Activated CD8-positive, alpha-beta T cell treated with anti-CD3 and anti-CD28 coated beads for 36 hours (primary cell): Measurements from ENCODE around the gene PGGHG. TPM values are rescaled to one million over a fixed set of nuclear protein-coding genes. Genes with fewer than 3 reads are reported as not detected.
A peak's percentile ranks its signal among the peaks of the same experiment; 100 is the strongest.
"Not testable (repeated sequence)": the region's sequence is repeated elsewhere in the genome, so short reads cannot be mapped to it uniquely, and the experiment has no call there.

Experiments
- ATAC-seq: fragments of 200-7000 bp; cut with Tn5 transposase; one replicate; pipeline ENCODE4 v1.10.0; 2021; ENCODE audit warnings: mild to moderate bottlenecking, moderate library complexity
- CTCF ChIA-PET: fragments of 350-600 bp; sonication (Branson Sonifier 250); formaldehyde crosslinking; loops from one replicate; lab custom pipeline; 2021; ENCODE audit warnings: antibody characterized with exemption; lab: Charles Lee
- POLR2A ChIA-PET: fragments of 350-600 bp; sonication (Branson Sonifier 250); formaldehyde crosslinking; loops from one replicate; lab custom pipeline; 2021; ENCODE audit warnings: antibody characterized with exemption; lab: Charles Lee
- DNase-seq: peaks from one replicate; pipeline ENCODE4 v3.0.0-alpha.2; 2020
- H3K27ac Mint-ChIP-seq: one replicate; pipeline ENCODE4 v1.8.0; 2021; ENCODE audit warnings: mild to moderate bottlenecking, mixed read lengths
- H3K27me3 Mint-ChIP-seq: one replicate; pipeline ENCODE4 v1.8.0; 2021; ENCODE audit warnings: mixed read lengths
- H3K36me3 Mint-ChIP-seq: one replicate; pipeline ENCODE4 v1.8.0; 2021; ENCODE audit warnings: low read depth, mixed read lengths
- H3K4me1 Mint-ChIP-seq: one replicate; pipeline ENCODE4 v1.8.0; 2021; ENCODE audit warnings: low read depth, mixed read lengths
- H3K4me3 Mint-ChIP-seq: one replicate; pipeline ENCODE4 v1.8.0; 2021; ENCODE audit warnings: mild to moderate bottlenecking, moderate library complexity, mixed read lengths
- H3K9me3 Mint-ChIP-seq: one replicate; pipeline ENCODE4 v1.8.0; 2021; ENCODE audit warnings: mixed read lengths
- CTCF ChIP-seq: fragments of 200-600 bp; IDR thresholded peaks from one replicate; pipeline ENCODE4 v1.8.0; 2022; ENCODE audit warnings: antibody characterized with exemption, mild to moderate bottlenecking
- intact Hi-C: fragments of 100-400 bp; cut with micrococcal nuclease; formaldehyde crosslinking; loops from one replicate; pipeline ENCODE4 v1.10.0; 2022
- total RNA-seq, 2 experiments: library from RNA; stranded (reverse); gene quantifications; one replicate each; pipeline ENCODE4 v1.2.3, GENCODE V29; 2021

Gene PGGHG
- total RNA-seq, 2 experiments from 2014 or later: 298 to 308 TPM

GRCh38 chr11:312092-312816 is 23.3 kb downstream of the PGGHG start:
- CTCF ChIA-PET: interaction anchor here (0.8 to 1.7 kb wide), 8 partner anchors 9 to 61 kb away, joined by 3 to 13 read pairs (median 4); no protein-coding TSS in a partner anchor
- peak overlapping the region; percentile 91 for H3K27ac Mint-ChIP-seq
- intact Hi-C loops: loop anchor here (10.0 kb wide), 1 partner anchor 47 kb away; no protein-coding TSS in a partner anchor
- peaks cover 47% of the 10 kb centered on the region for H3K36me3 Mint-ChIP-seq
- DNase-seq (peak; percentile 65), ATAC-seq (peak; percentile 9)
- H3K4me3 Mint-ChIP-seq: peak overlapping the region; percentile 83
- no peaks in the 10 kb centered on the region for H3K9me3 Mint-ChIP-seq
- TF ChIP-seq CTCF: no peak
- peaks cover 37% of the 10 kb centered on the region for H3K4me1 Mint-ChIP-seq
- POLR2A ChIA-PET: interaction anchor here (0.6 to 2.6 kb wide), 17 partner anchors 10 to 137 kb away, joined by 3 to 18 read pairs (median 5); partner anchors contain the start of genes BET1L, IFITM5, NLRP6 and PGGHG
- no peaks in the 10 kb centered on the region for H3K27me3 Mint-ChIP-seq

DNA sequence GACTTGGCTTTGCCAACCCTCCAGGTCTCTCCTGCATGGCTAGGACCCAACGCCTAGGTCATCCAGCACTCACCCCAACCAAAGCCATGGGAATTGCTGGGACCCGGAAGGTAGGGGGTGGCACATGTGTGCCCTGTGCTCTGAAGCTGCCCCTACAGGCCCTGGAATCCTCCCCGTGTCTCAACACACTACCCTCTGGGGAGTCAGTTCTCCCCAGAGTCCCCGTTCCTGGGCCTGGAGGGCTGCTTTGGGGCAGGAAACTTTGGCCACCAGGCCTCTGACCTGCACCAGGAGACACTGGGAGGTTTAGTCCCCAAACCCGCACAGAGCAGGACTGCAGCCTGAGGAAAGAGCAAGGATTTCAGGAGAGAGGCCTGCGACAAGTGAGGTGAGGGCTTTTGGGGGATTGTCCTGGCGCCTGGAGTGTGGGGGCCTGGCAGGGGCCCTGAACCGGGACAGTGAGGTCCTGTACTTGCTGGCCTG is 24.4 kb downstream of the PGGHG start:
- Mint-ChIP-seq H3K27ac (peak overlapping the region; percentile 91), H3K4me1 (peaks cover 35% of the 10 kb centered on the region), H3K9me3 (no peaks in the 10 kb centered on the region), H3K4me3 (peak overlapping the region; percentile 83), H3K27me3 (no peaks in the 10 kb centered on the region), H3K36me3 (peaks cover 48% of the 10 kb centered on the region)
- TF ChIP-seq CTCF: no peak
- no peak for ATAC-seq
- intact Hi-C loops: loop anchor here (10.0 kb wide), 1 partner anchor 49 kb away; no protein-coding TSS in a partner anchor
- no peak for DNase-seq
- CTCF ChIA-PET: interaction anchor here (0.8 to 1.7 kb wide), 4 partner anchors 10 to 62 kb away, joined by 3 to 13 read pairs (median 4); no protein-coding TSS in a partner anchor
- POLR2A ChIA-PET: interaction anchor here (1.7 to 2.9 kb wide), 7 partner anchors 15 to 136 kb away, joined by 5 to 18 read pairs (median 11); partner anchors contain the start of genes IFITM5 and PGGHG

DNA sequence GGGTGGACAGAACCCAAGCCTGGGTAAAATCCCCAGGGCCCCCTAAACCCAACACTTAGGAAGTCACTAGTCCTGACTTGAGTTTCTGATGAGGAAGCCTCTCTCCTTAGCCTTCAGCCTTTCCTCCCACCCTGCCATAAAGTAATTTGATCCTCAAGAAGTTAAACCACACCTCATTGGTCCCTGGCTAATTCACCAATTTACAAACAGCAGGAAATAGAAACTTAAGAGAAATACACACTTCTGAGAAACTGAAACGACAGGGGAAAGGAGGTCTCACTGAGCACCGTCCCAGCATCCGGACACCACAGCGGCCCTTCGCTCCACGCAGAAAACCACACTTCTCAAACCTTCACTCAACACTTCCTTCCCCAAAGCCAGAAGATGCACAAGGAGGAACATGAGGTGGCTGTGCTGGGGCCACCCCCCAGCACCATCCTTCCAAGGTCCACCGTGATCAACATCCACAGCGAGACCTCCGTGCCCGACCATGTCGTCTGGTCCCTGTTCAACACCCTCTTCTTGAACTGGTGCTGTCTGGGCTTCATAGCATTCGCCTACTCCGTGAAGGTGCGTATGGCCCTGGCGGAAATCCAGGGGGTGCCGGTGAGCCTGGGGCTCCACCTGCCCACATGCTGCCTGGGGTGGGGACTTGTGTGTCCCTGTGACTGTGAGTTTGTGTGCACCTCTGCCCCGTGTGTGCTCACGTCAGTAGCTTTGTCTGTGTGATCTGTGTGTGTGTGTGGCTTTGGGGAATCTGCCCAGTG is 25.0 kb downstream of the PGGHG start, which contains the start of gene IFITM1:
TSS of gene IFITM1 (plus strand) at position 254 of the 767 bp plus-strand sequence. CDS start at position 385, 131 bp downstream.
- H3K4me3 Mint-ChIP-seq: peak within 1 kb of the TSS; percentile 83
- DNase-seq (peak; percentile 79), ATAC-seq (peak; percentile 45)
- peaks cover 42% of the 10 kb centered on the region for H3K36me3 Mint-ChIP-seq
- H3K27ac Mint-ChIP-seq: peak within 1 kb of the TSS; percentile 91
- H3K27me3 Mint-ChIP-seq: no peaks in the 10 kb centered on the region
- POLR2A ChIA-PET: interaction anchor here (1.7 to 4.5 kb wide), 10 partner anchors 8 to 135 kb away, joined by 6 to 47 read pairs (median 24); partner anchors contain the start of genes IFITM2, IFITM5 and PGGHG
- CTCF ChIA-PET: interaction anchor here (1.2 to 2.5 kb wide), 2 partner anchors 8 to 39 kb away, joined by 3 to 12 read pairs; no protein-coding TSS in a partner anchor
- no peak for TF ChIP-seq CTCF
- intact Hi-C loops: loop anchor here (10.0 kb wide), 1 partner anchor 49 kb away; no protein-coding TSS in a partner anchor
- peaks cover 34% of the 10 kb centered on the region for H3K4me1 Mint-ChIP-seq
- H3K9me3 Mint-ChIP-seq: no peaks in the 10 kb centered on the region

DNA sequence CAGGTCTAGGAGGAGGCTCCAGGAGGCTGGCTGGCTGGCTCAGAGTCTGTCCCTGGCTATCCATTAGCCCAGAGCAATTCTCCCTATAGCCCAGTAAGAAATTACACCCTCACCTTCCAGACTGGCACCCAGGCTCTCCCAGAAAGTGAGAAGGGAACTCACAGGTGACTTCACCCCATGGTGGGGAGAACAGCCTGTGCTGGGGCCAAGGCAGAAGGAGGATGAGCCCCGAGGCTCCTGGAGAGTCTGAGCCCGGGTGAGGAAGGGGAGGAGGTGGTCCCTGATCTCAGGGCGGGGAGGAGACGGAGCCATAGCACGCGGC is 25.6 kb downstream of the PGGHG start:
- H3K27me3 Mint-ChIP-seq, H3K9me3 Mint-ChIP-seq, DNase-seq, ATAC-seq: not testable (repeated sequence)
- Mint-ChIP-seq H3K4me3 (peak overlapping the region; percentile 83), H3K36me3 (peaks cover 38% of the 10 kb centered on the region), H3K4me1 (peaks cover 31% of the 10 kb centered on the region), H3K27ac (peak overlapping the region; percentile 91)
- POLR2A ChIA-PET: interaction anchor here (1.0 to 4.5 kb wide), 9 partner anchors 9 to 69 kb away, joined by 3 to 47 read pairs (median 31); partner anchors contain the start of genes IFITM2 and PGGHG
- CTCF ChIA-PET: interaction anchor here (2.5 kb wide), 1 partner anchor 9 kb away, joined by 12 read pairs; no protein-coding TSS in a partner anchor
- intact Hi-C loops: loop anchor here (10.0 kb wide), 1 partner anchor 50 kb away; no protein-coding TSS in a partner anchor
